Mesendoderm (in vitro differentiated cells): ENCODE data around the gene PARVG.
"Not testable (repeated sequence)": the region's sequence is repeated elsewhere in the genome, so short reads cannot be mapped to it uniquely, and the experiment has no call there.

Experiments
- DNase-seq: peaks from one replicate; pipeline ENCODE4 v3.0.0; 2013
- H2AK5ac ChIP-seq: 2 replicates; pipeline ENCODE4 v1.6.1; 2013; ENCODE audit warnings: low read length, inconsistent platforms
- H2BK120ac ChIP-seq: 2 replicates; pipeline ENCODE4 v1.6.1; 2013; ENCODE audit warnings: low read depth, mild to moderate bottlenecking, low read length, moderate library complexity, mixed read lengths
- H2BK15ac ChIP-seq: replicated peaks from 2 replicates; pipeline ENCODE4 v1.6.1; 2013; ENCODE audit warnings: low read depth, mild to moderate bottlenecking, moderate library complexity
- H2BK5ac ChIP-seq: 2 replicates; pipeline ENCODE4 v1.6.1; 2013; ENCODE audit warnings: low read length, inconsistent platforms
- H3K18ac ChIP-seq: 2 replicates; pipeline ENCODE4 v1.6.1; 2013; ENCODE audit warnings: mild to moderate bottlenecking, low read length, mixed read lengths
- H3K23ac ChIP-seq: one replicate; pipeline ENCODE4 v1.6.1; 2013; ENCODE audit warnings: low read length
- H3K27ac ChIP-seq: 2 replicates; pipeline ENCODE4 v1.5.1; 2013; ENCODE audit warnings: low read depth, mild to moderate bottlenecking, inconsistent platforms, low read length, moderate library complexity
- H3K27me3 ChIP-seq: 2 replicates; pipeline ENCODE4 v1.6.1; 2013; ENCODE audit warnings: low read length, control low read depth, mild to moderate bottlenecking, inconsistent platforms; ENCODE audit not compliant: insufficient read depth, poor library complexity
- H3K36me3 ChIP-seq: 2 replicates; pipeline ENCODE4 v1.6.1; 2013; ENCODE audit warnings: low read length, inconsistent platforms; ENCODE audit not compliant: control insufficient read depth, insufficient read depth
- H3K4ac ChIP-seq: one replicate; pipeline ENCODE4 v1.6.1; 2013; ENCODE audit warnings: low read depth, mild to moderate bottlenecking, low read length, moderate library complexity
- H3K4me1 ChIP-seq: 2 replicates; pipeline ENCODE4 v1.6.1; 2013; ENCODE audit warnings: low read depth, low read length, inconsistent platforms; ENCODE audit not compliant: control insufficient read depth
- H3K4me2 ChIP-seq: 2 replicates; pipeline ENCODE4 v1.6.1; 2013; ENCODE audit warnings: low read length
- H3K4me3 ChIP-seq: 2 replicates; pipeline ENCODE4 v1.5.1; 2013; ENCODE audit warnings: mild to moderate bottlenecking, low read length
- H3K56ac ChIP-seq: one replicate; pipeline ENCODE4 v1.6.1; 2013; ENCODE audit warnings: low read length
- H3K79me1 ChIP-seq: 2 replicates; pipeline ENCODE4 v1.6.1; 2013; ENCODE audit warnings: low read length, inconsistent platforms
- H3K79me2 ChIP-seq: 2 replicates; pipeline ENCODE4 v1.6.1; 2013; ENCODE audit warnings: mild to moderate bottlenecking, low read length; ENCODE audit not compliant: control insufficient read depth, insufficient read depth
- H3K9ac ChIP-seq: 2 replicates; pipeline ENCODE4 v1.6.1; 2013; ENCODE audit warnings: low read length, inconsistent platforms
- H4K5ac ChIP-seq: one replicate; pipeline ENCODE4 v1.6.1; 2013; ENCODE audit warnings: low read length
- H4K8ac ChIP-seq: one replicate; pipeline ENCODE4 v1.6.1; 2013; ENCODE audit warnings: low read depth, mild to moderate bottlenecking, control low read depth, low read length, moderate library complexity
- WGBS: extraction: QIAGEN DNeasy Blood & Tissue Kit; methylation state at CpG from one replicate; pipeline ENCODE4 v1.1.7; 2013; ENCODE audit warnings: low lambda C conversion rate, missing lambda C conversion rate; ENCODE audit not compliant: insufficient coverage; ENCODE audit errors: extremely low coverage; 5-methylcytosine and 5-hydroxymethylcytosine counted together

Gene PARVG

DNA sequence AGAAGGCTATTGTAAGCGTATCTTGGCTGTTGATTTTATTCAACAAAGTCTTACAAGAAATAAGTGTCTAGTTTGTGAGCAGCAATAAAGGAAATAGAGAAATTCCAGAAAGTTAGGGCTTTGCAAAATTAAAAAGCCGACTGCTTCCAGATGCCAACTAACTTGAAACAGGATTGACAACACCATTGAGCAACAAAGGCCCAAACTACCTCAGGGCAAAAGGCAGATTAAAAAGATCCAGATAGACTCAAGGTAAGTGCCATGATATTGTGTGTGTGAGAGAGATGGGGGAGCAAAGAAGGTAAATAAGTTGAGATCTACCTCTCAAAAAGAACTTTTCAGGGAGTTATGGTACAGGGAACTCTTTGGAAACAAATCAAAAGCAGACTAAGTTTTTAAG, 49.1 kb downstream of the PARVG start:
- no peak overlapping the region for H3K23ac ChIP-seq
- H2BK120ac ChIP-seq = no peak overlapping the region
- H3K36me3 ChIP-seq = no peaks in the 10 kb centered on the region
- H3K79me2 ChIP-seq = no peaks in the 10 kb centered on the region
- H3K4me2 ChIP-seq = no peak overlapping the region
- H2AK5ac ChIP-seq = no peak overlapping the region
- no peak overlapping the region for H3K56ac ChIP-seq
- no peak overlapping the region for H4K5ac ChIP-seq
- H3K27me3 ChIP-seq = no peaks in the 10 kb centered on the region
- H3K4me1 ChIP-seq = no peaks in the 10 kb centered on the region
- H3K27ac ChIP-seq = no peak overlapping the region
- WGBS = no CpG with 5 or more reads among the region's 2 CpGs
- H3K79me1 ChIP-seq = no peaks in the 10 kb centered on the region
- no peak overlapping the region for H2BK5ac ChIP-seq
- H3K4ac ChIP-seq = no peak overlapping the region
- no peak overlapping the region for H3K18ac ChIP-seq
- no peak overlapping the region for H3K4me3 ChIP-seq
- no peak overlapping the region for H2BK15ac ChIP-seq
- DNase-seq = no peak
- H4K8ac ChIP-seq = no peak overlapping the region
- no peak overlapping the region for H3K9ac ChIP-seq

DNA sequence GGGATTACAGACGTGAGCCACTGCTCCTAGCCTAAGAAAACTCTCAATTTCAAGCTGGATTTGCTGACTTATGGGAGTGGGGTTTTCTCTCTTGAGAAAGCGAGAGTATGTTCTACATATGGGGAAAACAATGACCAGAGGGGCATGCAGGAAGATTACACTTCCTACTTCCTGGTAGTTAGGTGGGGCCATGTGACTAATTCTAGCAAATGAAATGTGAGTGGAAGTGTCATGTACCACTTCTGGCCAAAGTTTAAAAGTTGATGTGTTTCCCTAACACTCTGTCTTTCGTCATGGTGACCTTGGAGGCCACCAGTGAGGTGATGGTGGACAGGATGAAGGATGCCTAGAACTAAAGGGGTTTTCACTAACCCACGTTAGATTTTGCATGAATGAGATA, 50.5 kb downstream of the PARVG start:
- Histone ChIP-seq H3K56ac (no peak overlapping the region), H3K4me2 (no peak overlapping the region), H3K4ac (no peak overlapping the region), H3K27ac (no peak overlapping the region), H2BK5ac (no peak overlapping the region), H3K36me3 (no peaks in the 10 kb centered on the region), H4K5ac (no peak overlapping the region), H2BK15ac (no peak overlapping the region), H2AK5ac (no peak overlapping the region), H3K79me2 (no peaks in the 10 kb centered on the region), H3K9ac (no peak overlapping the region), H3K18ac (no peak overlapping the region), H3K4me1 (no peaks in the 10 kb centered on the region), H4K8ac (no peak overlapping the region), H3K79me1 (no peaks in the 10 kb centered on the region), H2BK120ac (no peak overlapping the region), H3K23ac (no peak overlapping the region), H3K4me3 (no peak overlapping the region), H3K27me3 (no peaks in the 10 kb centered on the region)
- DNase-seq = no peak
- WGBS = no CpG with 5 or more reads among the region's 4 CpGs

DNA sequence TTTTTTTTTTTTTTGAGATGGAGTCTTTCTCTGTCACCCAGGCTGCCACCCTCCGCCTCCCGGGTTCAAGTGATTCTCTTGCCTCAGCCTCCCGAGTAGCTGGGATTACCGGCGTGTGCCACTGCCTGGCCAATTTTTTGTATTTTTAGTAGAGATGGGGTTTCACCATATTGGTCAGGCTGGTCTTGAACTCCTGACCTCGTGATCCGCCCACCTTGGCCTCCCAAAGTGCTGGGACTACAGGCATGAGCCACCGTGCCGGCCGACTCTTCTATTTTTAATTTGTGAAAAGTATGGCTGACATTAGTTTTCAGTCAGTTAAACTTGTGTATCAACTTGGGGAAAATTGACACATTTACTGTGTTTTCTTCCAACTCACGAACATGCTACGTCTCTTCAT, 53.6 kb downstream of the PARVG start:
- H2BK15ac ChIP-seq, H3K4me2 ChIP-seq, H3K18ac ChIP-seq, H3K79me1 ChIP-seq, H3K79me2 ChIP-seq, H3K4me3 ChIP-seq, H3K9ac ChIP-seq, H3K27ac ChIP-seq, H3K27me3 ChIP-seq, H4K8ac ChIP-seq, H2BK5ac ChIP-seq, H2BK120ac ChIP-seq, DNase-seq, H3K23ac ChIP-seq, H3K4ac ChIP-seq, H3K56ac ChIP-seq, H3K4me1 ChIP-seq, H2AK5ac ChIP-seq, H3K36me3 ChIP-seq, H4K5ac ChIP-seq: not testable (repeated sequence)
- no CpG with 5 or more reads among the region's 12 CpGs for WGBS

DNA sequence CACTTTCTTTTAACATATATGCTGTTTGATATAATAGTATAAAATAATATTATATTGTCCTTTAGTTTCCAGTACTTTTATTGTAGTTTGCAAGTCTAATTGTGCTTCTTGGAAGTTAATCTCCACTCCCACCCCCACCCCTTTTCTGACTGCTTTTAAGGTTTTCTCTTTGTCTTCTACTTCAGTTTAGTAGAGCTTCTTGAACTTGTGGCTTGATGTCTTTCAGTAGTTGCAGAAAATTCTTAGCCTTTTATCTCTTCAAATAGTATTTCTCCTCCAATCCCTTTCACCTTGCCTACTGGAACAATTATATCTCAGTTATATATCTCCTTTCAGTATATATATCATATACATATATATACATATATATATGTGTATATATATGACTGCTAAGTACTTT, 56.6 kb downstream of the PARVG start:
- Histone ChIP-seq H3K4me1 (no peaks in the 10 kb centered on the region), H4K8ac (no peak overlapping the region), H2BK120ac (no peak overlapping the region), H2BK15ac (no peak overlapping the region), H3K79me1 (no peaks in the 10 kb centered on the region), H3K4ac (no peak overlapping the region), H3K23ac (no peak overlapping the region), H3K27ac (no peak overlapping the region), H4K5ac (no peak overlapping the region), H3K9ac (no peak overlapping the region), H3K27me3 (no peaks in the 10 kb centered on the region), H3K18ac (no peak overlapping the region), H2BK5ac (no peak overlapping the region), H3K36me3 (no peaks in the 10 kb centered on the region), H3K4me2 (no peak overlapping the region), H2AK5ac (no peak overlapping the region), H3K4me3 (no peak overlapping the region), H3K56ac (no peak overlapping the region), H3K79me2 (no peaks in the 10 kb centered on the region)
- DNase-seq = no peak

DNA sequence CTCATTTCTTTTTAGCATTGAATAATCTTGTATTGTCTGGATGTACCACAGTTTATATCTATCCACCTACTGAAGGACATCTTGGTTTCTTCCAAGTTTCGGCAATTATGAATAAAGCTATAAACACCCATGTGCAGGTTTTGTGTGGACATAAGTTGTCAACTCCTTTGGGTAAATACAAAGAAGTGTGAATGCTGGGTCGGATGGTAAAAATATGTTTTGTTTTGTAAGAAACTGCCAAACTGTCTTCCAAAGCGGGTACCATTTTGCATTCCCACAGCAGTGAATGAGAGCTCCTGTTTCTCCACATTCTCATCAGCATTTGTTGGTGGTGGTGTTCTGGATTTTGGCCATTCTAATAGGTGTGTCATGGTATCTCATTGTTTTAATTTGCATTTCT, 60.4 kb downstream of the PARVG start:
- H2BK15ac ChIP-seq, H3K23ac ChIP-seq, H3K79me1 ChIP-seq, H3K9ac ChIP-seq, H2BK5ac ChIP-seq, H3K56ac ChIP-seq, H3K4me1 ChIP-seq, H3K27me3 ChIP-seq, H4K5ac ChIP-seq, H3K4me3 ChIP-seq, H3K4ac ChIP-seq, DNase-seq, H3K79me2 ChIP-seq, H3K36me3 ChIP-seq, H3K4me2 ChIP-seq, H2AK5ac ChIP-seq, H3K27ac ChIP-seq, H3K18ac ChIP-seq, H2BK120ac ChIP-seq, H4K8ac ChIP-seq: not testable (repeated sequence)
- WGBS = no CpG with 5 or more reads among the region's 3 CpGs

DNA sequence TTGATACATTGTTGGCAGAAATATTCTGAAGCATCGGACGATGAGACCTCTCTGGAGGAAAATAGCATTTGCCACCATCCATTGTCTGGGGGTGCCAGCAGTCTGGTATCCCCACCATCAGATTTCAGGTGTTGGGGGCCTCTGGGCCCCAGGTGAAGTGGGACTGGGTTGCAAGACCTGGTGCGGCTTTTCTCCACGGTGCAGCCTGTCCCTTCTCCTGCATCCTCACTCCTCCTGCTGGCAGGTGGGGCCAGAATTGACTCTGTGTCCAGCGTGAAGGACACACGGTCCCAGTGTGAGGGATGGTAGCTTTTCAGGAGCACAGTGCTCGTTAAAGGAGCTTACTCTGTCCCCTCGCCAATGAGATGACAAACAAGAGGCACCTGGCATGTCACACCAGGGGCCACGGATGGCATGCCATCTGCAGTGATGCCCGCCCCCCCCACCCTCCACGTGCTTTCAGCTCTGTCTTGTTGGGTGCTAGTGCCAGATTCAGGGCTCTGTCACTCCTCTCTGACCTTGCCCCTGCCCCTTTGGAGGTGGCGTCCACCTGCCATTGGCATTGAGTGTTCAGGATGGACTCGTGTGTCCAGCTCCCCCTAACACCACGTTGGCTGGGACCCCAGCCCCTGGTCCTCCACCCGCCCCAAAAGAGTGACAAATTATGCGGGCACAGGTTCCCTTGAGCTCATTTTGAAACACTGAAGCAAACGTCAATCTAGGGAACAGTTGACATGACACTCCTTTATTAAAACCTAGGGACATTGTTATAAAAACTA, 62.4 kb downstream of the PARVG start:
- Histone ChIP-seq H3K18ac (no peak overlapping the region), H2AK5ac (no peak overlapping the region), H3K79me1 (no peaks in the 10 kb centered on the region), H2BK5ac (no peak overlapping the region), H2BK15ac (no peak overlapping the region), H3K27me3 (no peaks in the 10 kb centered on the region), H4K8ac (no peak overlapping the region), H3K79me2 (no peaks in the 10 kb centered on the region), H3K4me1 (no peaks in the 10 kb centered on the region), H4K5ac (no peak overlapping the region), H3K23ac (no peak overlapping the region), H3K4me2 (no peak overlapping the region), H3K27ac (no peak overlapping the region), H3K4me3 (no peak overlapping the region), H3K9ac (no peak overlapping the region), H2BK120ac (no peak overlapping the region), H3K36me3 (no peaks in the 10 kb centered on the region), H3K4ac (no peak overlapping the region), H3K56ac (no peak overlapping the region)
- no CpG with 5 or more reads among the region's 17 CpGs for WGBS
- no peak for DNase-seq
